Mesodermal cell (in vitro differentiated cells): Measurements from ENCODE around the gene CATSPER3.

Experiments
- H3K27ac ChIP-seq: 2 replicates; pipeline ENCODE4 v1.7.0; 2013; ENCODE audit warnings: mild to moderate bottlenecking, low read depth, low read length, moderate library complexity; ENCODE audit not compliant: severe bottlenecking
- H3K36me3 ChIP-seq: 2 replicates; pipeline ENCODE4 v1.7.1; 2013; ENCODE audit warnings: mild to moderate bottlenecking, low read length, moderate library complexity; ENCODE audit not compliant: control insufficient read depth, insufficient read depth
- H3K4me1 ChIP-seq: one replicate; pipeline ENCODE4 v1.7.1; 2013; ENCODE audit warnings: mild to moderate bottlenecking, low read length; ENCODE audit not compliant: insufficient read depth, control insufficient read depth, poor library complexity, severe bottlenecking
- H3K4me3 ChIP-seq: 2 replicates; pipeline ENCODE4 v1.7.0; 2013; ENCODE audit warnings: low read length, control low read depth, mild to moderate bottlenecking; ENCODE audit not compliant: insufficient read depth, poor library complexity, severe bottlenecking; ENCODE audit errors: extremely low read depth
- H3K9me3 ChIP-seq: 2 replicates; pipeline ENCODE4 v1.7.1; 2013; ENCODE audit warnings: mild to moderate bottlenecking, low read length, moderate library complexity; ENCODE audit not compliant: control insufficient read depth
- WGBS, 2 experiments: methylation state at CpG; one replicate each; pipeline ENCODE4 v1.1.5; 2013; ENCODE audit warnings: missing lambda C conversion rate in 2 of 2; ENCODE audit not compliant: insufficient coverage in 2 of 2; 5-methylcytosine and 5-hydroxymethylcytosine counted together

The CATSPER3 gene

DNA sequence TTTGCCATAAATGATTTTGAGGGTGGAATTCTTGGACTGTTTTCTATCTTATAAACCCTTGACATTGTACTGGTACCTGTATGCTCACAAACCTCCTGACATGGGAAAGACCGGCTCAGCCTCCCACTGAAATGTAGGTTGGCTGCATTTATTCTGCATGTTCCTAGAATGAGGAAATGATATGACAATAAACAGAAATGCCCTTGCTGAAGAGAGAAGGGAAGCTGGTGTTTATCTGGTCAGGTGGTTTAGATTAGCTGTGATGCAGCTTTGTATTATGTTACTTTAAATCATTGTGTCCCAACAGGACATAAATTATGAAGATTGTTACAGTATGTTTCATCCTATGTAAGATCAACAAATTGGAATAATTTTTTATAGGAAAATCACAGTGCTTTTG is 23.1 kb upstream of the CATSPER3 start:
- no peak overlapping the region for H3K27ac ChIP-seq
- no peaks in the 10 kb centered on the region for H3K36me3 ChIP-seq
- H3K4me3 ChIP-seq = no peak overlapping the region
- no peaks in the 10 kb centered on the region for H3K4me1 ChIP-seq
- WGBS, 2 experiments = 88% methylated on average over 1 of the region's 1 CpG; no CpG with 5 or more reads in 1 of the 2 experiments
- H3K9me3 ChIP-seq = no peaks in the 10 kb centered on the region

DNA sequence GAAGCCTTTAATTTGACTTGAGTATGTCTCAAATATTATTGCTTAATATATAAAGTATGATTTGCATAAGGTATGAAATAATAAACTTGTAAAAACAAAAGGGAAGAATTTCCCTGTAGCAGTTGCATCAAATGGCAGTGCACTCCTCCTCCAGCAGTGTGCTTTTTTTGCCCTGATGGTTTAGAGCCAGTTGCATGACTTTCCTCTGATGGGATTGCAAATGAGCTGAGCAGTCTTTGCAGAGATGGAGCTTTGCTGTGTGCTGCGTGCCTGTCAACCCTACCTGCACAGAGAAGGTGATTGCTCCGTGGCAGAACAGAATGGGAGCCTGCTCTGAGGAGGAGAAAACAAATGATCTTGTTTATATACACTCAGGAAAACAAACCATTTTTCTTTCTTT is 22.7 kb upstream of the CATSPER3 start:
- Histone ChIP-seq H3K4me1 (no peaks in the 10 kb centered on the region), H3K9me3 (no peaks in the 10 kb centered on the region)

DNA sequence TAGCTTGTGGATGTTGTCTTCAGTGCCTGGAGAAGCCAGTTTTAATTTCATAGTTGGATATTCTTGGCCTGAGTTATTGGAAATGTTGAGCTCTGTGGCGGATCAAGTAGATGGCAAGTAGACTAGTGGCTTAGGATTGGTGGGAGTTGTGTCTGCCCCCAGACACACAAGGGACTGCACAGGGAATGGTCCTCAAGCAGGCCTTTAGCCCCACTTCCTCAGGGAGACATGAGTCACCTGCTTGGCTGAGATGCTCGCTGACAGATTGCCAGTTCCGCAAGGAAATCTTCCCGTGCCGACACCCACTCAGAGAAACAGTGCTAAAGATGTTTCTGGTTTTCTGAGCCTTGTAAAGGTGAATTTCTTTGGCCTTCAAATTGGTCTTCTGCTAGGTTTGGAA is 18.8 kb upstream of the CATSPER3 start:
- Histone ChIP-seq H3K36me3 (no peaks in the 10 kb centered on the region), H3K4me3 (no peak overlapping the region), H3K27ac (no peak overlapping the region), H3K9me3 (peaks cover under 1% of the 10 kb centered on the region), H3K4me1 (no peaks in the 10 kb centered on the region)
- WGBS, 2 experiments = 88 to 90% methylated on average over 2 to 3 of the region's 5 CpGs

More for the DNA sequence above, 22.7 kb upstream of the CATSPER3 start:
- no CpG with 5 or more reads among the region's 2 CpGs for WGBS, 2 experiments
- no peak overlapping the region for H3K27ac ChIP-seq
- H3K4me3 ChIP-seq = no peak overlapping the region
- no peaks in the 10 kb centered on the region for H3K36me3 ChIP-seq

DNA sequence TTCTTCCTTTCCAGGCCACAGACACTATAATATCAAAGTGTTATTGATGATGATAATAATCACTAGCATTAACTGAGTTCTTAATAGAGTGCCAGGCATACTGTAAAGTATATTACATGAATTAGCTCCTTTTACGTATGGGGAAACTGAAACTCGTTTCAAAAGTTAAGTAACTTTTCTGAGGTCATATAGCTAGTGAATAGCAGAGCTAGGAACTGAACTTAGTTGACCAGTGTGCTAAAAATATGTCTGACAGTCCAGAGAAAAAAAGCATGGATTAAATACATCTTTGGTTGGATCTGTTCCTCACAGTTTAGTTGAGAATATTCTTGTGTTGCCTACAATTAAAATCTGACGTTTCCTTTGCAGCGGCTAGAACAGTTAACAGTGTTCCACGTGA is 18.4 kb upstream of the CATSPER3 start:
- Histone ChIP-seq H3K9me3 (peaks cover 4% of the 10 kb centered on the region), H3K4me3 (no peak overlapping the region), H3K36me3 (no peaks in the 10 kb centered on the region), H3K27ac (no peak overlapping the region), H3K4me1 (no peaks in the 10 kb centered on the region)
- WGBS, 2 experiments = 83 to 96% methylated on average over 5 of the region's 5 CpGs

DNA sequence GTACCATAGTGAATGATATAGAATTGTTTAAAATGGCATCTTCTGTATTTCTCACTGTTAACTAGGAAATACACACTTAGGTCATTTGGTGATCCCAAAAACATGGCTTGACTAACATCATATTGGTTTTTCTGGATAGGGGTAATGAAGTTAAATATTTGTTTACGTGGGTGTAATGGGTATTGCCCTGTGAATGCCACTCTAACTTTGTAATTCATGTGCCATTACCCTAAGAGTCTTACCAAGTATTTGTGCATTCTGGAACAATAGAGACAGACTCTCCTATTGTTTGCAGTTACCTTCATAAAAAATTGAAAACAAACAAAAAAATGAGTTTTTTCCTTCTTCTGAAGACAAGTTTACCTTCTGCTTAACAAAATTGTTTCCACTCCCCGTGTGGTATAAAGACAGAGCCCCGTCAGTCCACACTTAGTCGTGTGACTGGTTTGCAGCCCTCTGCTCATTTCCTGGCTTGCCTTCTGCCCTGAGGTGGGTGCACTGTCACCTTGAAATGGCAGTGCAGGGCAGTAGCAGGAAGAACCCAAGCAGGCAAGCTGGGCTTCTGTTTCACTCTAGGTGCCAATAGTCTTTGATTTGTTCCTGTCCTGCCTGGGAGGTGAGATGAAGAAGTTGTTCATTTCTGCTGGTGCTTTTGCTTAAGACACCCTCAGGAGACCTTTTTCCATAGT is 9.6 kb upstream of the CATSPER3 start:
- WGBS, 2 experiments = 42 to 68% methylated on average over 3 of the region's 4 CpGs
- peaks cover 10% of the 10 kb centered on the region for H3K9me3 ChIP-seq
- peak overlapping the region; percentile 29 for H3K27ac ChIP-seq

DNA sequence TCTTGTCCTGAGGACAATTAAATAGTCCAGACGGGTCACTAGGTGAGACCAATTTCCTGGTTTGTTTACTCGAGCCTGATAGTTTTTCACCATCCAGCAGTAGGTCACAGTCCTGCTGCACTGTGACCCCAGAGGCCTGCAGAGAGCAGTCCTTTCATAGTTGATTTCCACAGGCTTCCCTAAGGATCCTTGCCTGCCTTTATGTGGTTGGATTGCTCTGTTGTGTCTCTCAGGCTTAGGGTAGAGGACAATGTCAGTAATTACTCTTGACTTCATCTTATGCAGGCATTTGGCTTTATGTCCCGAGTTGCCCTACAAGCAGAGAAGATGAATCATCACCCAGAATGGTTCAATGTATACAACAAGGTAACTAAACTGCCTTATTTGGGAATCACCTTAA is 9.0 kb upstream of the CATSPER3 start:
- 29 to 31% methylated on average over 1 to 3 of the region's 3 CpGs for WGBS, 2 experiments
- H3K27ac ChIP-seq = peak overlapping the region; percentile 29
- H3K36me3 ChIP-seq = no peaks in the 10 kb centered on the region
- peaks cover 10% of the 10 kb centered on the region for H3K9me3 ChIP-seq
- H3K4me1 ChIP-seq = peaks cover 10% of the 10 kb centered on the region
- H3K4me3 ChIP-seq = no peak overlapping the region

More for the DNA sequence above, 9.6 kb upstream of the CATSPER3 start:
- Histone ChIP-seq H3K36me3 (no peaks in the 10 kb centered on the region), H3K4me3 (no peak overlapping the region), H3K4me1 (peaks cover 10% of the 10 kb centered on the region)

DNA sequence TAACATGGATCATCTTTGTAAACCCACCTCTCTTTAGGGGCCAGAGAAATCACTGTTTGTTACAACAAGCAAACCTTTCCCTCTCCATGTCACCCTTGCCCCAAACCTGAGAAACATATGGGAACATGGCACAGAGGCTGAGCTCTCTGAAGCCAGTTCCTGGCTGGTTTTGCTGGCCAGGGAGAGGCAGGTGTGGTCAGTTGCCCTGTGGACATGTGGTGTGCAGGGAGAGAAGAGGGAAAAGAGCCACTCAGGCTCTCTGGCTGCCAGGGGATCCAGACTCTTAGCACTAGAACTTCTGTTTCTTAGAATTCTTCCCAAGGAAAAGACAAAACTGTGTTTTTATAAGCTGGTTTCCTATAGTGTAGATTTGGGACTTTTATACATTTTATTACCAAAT is 4.6 kb upstream of the CATSPER3 start:
- H3K4me3 ChIP-seq = no peak overlapping the region
- H3K36me3 ChIP-seq = peaks cover 4% of the 10 kb centered on the region
- H3K27ac ChIP-seq = no peak overlapping the region
- peaks cover 12% of the 10 kb centered on the region for H3K4me1 ChIP-seq
- H3K9me3 ChIP-seq = no peaks in the 10 kb centered on the region

DNA sequence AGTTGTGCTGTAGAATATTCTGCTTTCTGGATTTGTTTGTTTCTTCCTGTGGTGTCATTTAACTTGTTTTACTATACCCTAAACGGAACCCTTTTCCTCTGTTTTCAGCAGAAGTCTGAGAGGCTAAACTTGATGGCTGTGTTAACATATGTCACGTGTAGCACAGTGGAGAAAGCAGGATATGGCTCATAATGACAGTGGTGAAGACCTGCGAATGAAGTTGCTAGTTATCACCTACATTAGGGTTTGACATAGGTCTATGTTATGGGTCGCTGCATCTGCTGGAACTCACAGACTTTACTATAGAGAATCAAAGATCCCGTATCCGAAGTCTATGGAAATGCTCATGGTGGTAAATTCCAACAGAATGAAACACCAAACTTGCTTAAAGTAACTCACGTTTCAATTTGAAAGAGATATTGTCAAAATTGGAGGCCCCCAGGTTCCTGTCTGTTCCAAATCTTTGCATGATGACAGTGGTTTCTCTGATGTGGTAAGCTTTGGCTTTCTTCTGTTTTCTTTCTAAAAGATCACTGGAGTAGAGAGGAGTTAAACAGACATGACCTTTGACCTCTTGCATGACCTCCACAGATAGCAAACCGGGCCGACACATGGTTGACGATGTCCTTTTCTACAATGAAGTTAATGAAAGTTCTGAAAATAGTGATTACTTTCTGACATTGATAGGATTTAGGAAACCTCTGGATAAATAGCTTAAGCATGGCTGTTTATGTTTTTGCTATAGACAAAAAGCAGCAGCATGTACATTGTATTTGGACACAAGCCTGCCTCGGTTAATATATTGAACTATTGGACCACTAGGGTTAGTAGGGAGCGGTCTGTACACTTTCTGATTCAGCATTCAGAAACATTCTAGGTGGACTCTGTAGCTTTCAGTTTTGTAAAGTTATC is 3.1 kb upstream of the CATSPER3 start:
- H3K36me3 ChIP-seq = peaks cover 4% of the 10 kb centered on the region
- H3K4me3 ChIP-seq = no peak overlapping the region
- WGBS, 2 experiments = 84 to 91% methylated on average over 10 of the region's 12 CpGs
- no peaks in the 10 kb centered on the region for H3K9me3 ChIP-seq
- peak overlapping the region; percentile 6 for H3K27ac ChIP-seq
- H3K4me1 ChIP-seq = peaks cover 2% of the 10 kb centered on the region

DNA sequence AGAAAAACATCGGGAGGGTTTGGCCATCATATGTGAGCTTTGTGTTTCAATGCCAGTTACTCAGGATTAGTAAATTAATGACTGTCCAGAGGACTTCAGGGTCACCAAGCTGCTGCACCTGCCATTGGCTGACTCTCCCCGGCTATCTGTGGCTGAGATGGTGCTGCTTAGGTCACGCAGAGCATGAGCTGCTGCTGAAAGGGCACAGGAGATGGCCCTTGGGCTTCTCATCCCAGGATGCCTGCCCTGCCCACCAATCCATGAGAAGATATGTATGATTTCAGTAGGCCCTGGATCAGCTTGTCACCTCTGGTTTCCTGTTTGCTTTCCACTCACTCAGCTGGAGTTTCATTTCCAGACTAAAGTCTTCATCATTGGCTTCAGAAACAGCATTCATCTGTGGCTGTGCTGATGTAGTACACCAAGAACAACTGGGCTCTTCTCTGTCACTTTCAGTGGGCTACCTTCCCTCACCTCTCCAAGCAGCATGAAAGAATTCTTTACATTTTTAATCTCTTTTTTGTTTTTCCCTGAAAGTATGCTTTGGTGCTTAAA is 2.4 kb upstream of the CATSPER3 start:
- no peak overlapping the region for H3K4me3 ChIP-seq
- H3K4me1 ChIP-seq = peaks cover 2% of the 10 kb centered on the region
- no peak overlapping the region for H3K27ac ChIP-seq
- WGBS, 2 experiments = 93 to 100% methylated on average over 2 to 3 of the region's 3 CpGs
- H3K36me3 ChIP-seq = peaks cover 4% of the 10 kb centered on the region
- H3K9me3 ChIP-seq = no peaks in the 10 kb centered on the region

DNA sequence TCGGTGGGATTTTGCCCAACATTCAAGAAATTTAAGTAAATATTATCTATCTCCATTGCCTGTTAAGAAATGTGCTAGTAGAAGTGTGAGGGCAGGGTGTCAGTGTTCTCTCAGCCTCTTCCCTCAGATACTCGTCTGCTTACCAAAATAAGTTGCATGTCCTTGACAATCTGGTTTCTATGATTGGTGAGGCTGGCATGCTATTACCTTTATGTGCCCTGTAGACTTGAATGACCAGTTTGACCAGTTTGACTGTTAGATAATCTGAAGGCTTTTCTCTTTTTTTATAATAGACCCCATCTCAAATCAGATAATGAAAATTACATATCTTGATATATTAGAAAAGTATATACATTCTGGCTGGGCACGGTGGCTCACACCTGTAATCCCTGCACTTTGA is 348 bp downstream of the CATSPER3 start:
- H3K4me3 ChIP-seq = no peak overlapping the region
- no peak overlapping the region for H3K27ac ChIP-seq
- H3K36me3 ChIP-seq = peaks cover 4% of the 10 kb centered on the region
- WGBS, 2 experiments = no CpG with 5 or more reads among the region's 3 CpGs
- H3K9me3 ChIP-seq = no peaks in the 10 kb centered on the region
- H3K4me1 ChIP-seq = peaks cover 2% of the 10 kb centered on the region

DNA sequence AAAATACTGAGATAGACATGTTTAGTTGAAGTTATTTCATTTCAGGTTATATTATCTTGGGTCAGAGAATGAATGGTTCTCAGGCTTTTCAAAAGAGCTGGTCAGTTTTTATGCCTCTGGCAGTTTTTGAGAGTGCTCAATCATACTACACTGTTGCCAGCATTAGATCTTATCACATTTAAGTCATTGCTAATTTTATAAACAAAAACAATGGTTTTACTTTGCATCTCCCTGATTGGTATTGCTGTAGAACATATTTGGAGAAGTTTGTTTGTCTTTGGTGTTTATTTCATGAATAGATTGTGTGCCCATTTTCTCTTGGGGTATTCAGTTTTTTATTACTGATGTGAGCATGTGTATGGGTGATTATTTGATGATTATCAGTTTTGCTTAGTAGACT is 1.5 kb downstream of the CATSPER3 start:
- H3K36me3 ChIP-seq = peaks cover 4% of the 10 kb centered on the region
- no peak overlapping the region for H3K4me3 ChIP-seq

More for the DNA sequence above, 1.5 kb downstream of the CATSPER3 start:
- H3K9me3 ChIP-seq = no peaks in the 10 kb centered on the region
- no peak overlapping the region for H3K27ac ChIP-seq
- H3K4me1 ChIP-seq = peaks cover 1% of the 10 kb centered on the region
